Measurements from ENCODE around the gene GFPT2.
A peak's percentile ranks its signal among the peaks of the same experiment; 100 is the strongest.

Gene GFPT2

GRCh38 chr5:180350711-180351465 is 2.2 kb downstream of the GFPT2 start:
- DNase-seq: no peak

GRCh38 chr5:180350296-180350695 is 2.8 kb downstream of the GFPT2 start:
- no peak for DNase-seq

GRCh38 chr5:180349391-180349790 is 3.7 kb downstream of the GFPT2 start:
- no peak for DNase-seq

- DNase-seq: no peak
Observed at GRCh38 chr5:180348336-180348735, 4.8 kb downstream of the GFPT2 start.

GRCh38 chr5:180347702-180348101 is 5.4 kb downstream of the GFPT2 start:
- DNase-seq: no peak

- DNase-seq: no peak
Observed at GRCh38 chr5:180346358-180346757, 6.8 kb downstream of the GFPT2 start.

GRCh38 chr5:180345781-180346180 is 7.4 kb downstream of the GFPT2 start:
- DNase-seq: no peak

- DNase-seq: no peak
Observed at GRCh38 chr5:180345186-180345585, 8.0 kb downstream of the GFPT2 start.

- DNase-seq: no peak
Observed at GRCh38 chr5:180344696-180344999, 8.5 kb downstream of the GFPT2 start.

- no peak for DNase-seq
Observed at GRCh38 chr5:180343831-180344695, 9.1 kb downstream of the GFPT2 start.

GRCh38 chr5:180343110-180343830 is 9.9 kb downstream of the GFPT2 start:
- DNase-seq: no peak

GRCh38 chr5:180341595-180341994 is 11.5 kb downstream of the GFPT2 start:
- DNase-seq: no peak

GRCh38 chr5:180340856-180341255 is 12.3 kb downstream of the GFPT2 start:
- DNase-seq: no peak

GRCh38 chr5:180339583-180340183 is 13.5 kb downstream of the GFPT2 start:
- DNase-seq: no peak

- DNase-seq: no peak
Observed at GRCh38 chr5:180338001-180338707, 15.0 kb downstream of the GFPT2 start.

GRCh38 chr5:180336234-180337020 is 16.7 kb downstream of the GFPT2 start:
- no peak for DNase-seq

- DNase-seq: no peak
Observed at GRCh38 chr5:180335614-180336233, 17.4 kb downstream of the GFPT2 start.

- DNase-seq: peak; percentile 60
Observed at GRCh38 chr5:180334751-180335613, 18.2 kb downstream of the GFPT2 start.

GRCh38 chr5:180334176-180334575 is 19.0 kb downstream of the GFPT2 start:
- no peak for DNase-seq

- DNase-seq: no peak
Observed at GRCh38 chr5:180333661-180334060, 19.5 kb downstream of the GFPT2 start.
